Upper lobe of left lung (tissue), 6 donors: ENCODE data around the gene MCCD1. TPM values are rescaled to one million over a fixed set of nuclear protein-coding genes. Genes with fewer than 3 reads are reported as not detected.

ENCODE experiments used
- ATAC-seq, 2 donors: fragments of 200-7000 bp; cut with Tn5 transposase; one replicate each; pipeline ENCODE4 v1.9.1; 2022; ENCODE audit warnings: mild to moderate bottlenecking in 2 of 2, moderate library complexity in 2 of 2; ENCODE audit not compliant: low FRiP score in 2 of 2
- DNase-seq, 2 donors: peaks; one replicate each; pipeline ENCODE4 v3.0.0-alpha.2; 2019 to 2020
- H3K27ac ChIP-seq, 4 donors: fragments of 200-600 bp; sonication (generic); one replicate each; pipeline ENCODE4 v1.5.1; 2016 to 2019
- H3K27me3 ChIP-seq, 4 donors: fragments of 200-600 bp; sonication (generic); one replicate each; pipeline ENCODE4 v1.5.1; 2017 to 2019
- H3K36me3 ChIP-seq, 4 donors: fragments of 200-600 bp; sonication (generic); one replicate each; pipeline ENCODE4 v1.5.1; 2016 to 2019
- H3K4me1 ChIP-seq, 4 donors: fragments of 200-600 bp; sonication (generic); one replicate each; pipeline ENCODE4 v1.5.1; 2018 to 2019
- H3K4me3 ChIP-seq, 4 donors: fragments of 200-600 bp; sonication (generic); one replicate each; pipeline ENCODE4 v1.5.1; 2017 to 2019; ENCODE audit warnings: mild to moderate bottlenecking in 2 of 4, moderate library complexity in 1 of 4
- H3K9me3 ChIP-seq, 4 donors: fragments of 200-600 bp; sonication (generic); one replicate each; pipeline ENCODE4 v1.5.1; 2018 to 2019
- CTCF ChIP-seq, 6 experiments: fragments of 450-650 bp in 4 of 6; fragments of 200-600 bp in 2 of 6; sonication (generic) in 2 of 6; IDR thresholded peaks; one replicate each; pipeline ENCODE4 v1.5.1; 2016 to 2019; ENCODE audit warnings: antibody characterized with exemption in 6 of 6
- EP300 ChIP-seq, 4 donors: sonication (generic); formaldehyde crosslinking; IDR thresholded peaks; one replicate each; pipeline ENCODE4 v1.5.1; 2017; ENCODE audit warnings: antibody characterized with exemption in 4 of 4, control low read depth in 2 of 4
- POLR2A ChIP-seq, 4 donors: fragments of 450-650 bp; IDR thresholded peaks; one replicate each; pipeline ENCODE4 v1.5.1; 2016 to 2017; ENCODE audit warnings: antibody characterized with exemption in 4 of 4, mild to moderate bottlenecking in 2 of 4
- POLR2AphosphoS5 ChIP-seq, 2 donors: sonication (generic); formaldehyde crosslinking; IDR thresholded peaks; one replicate each; pipeline ENCODE4 v1.5.1; 2017; ENCODE audit warnings: antibody characterized with exemption in 2 of 2
- WGBS, 2 donors: methylation state at CpG; one replicate each; pipeline ENCODE4 v1.1.5; 2017 to 2018; 5-methylcytosine and 5-hydroxymethylcytosine counted together
- total RNA-seq, 6 donors: library from RNA; depleted of rRNA in 4 of 6; stranded (reverse); fragments of >200 nt in 4 of 6; gene quantifications; one replicate each; pipeline versions ENCODE4 v1.1.0 to v1.2.1, GENCODE V29; 2016 to 2021
- donor health status: DM: no; HTN: no; CAD: no; lungs with moderate emphysema.
- donor health status: DM: no; HTN: yes; CAD: no; lungs with severe emphysema.

Gene MCCD1
- total RNA-seq, 6 donors from 2014 or later, result not detected

- no peaks in the 10 kb centered on the region for H3K4me1 ChIP-seq
- no peak for DNase-seq
- no peaks in the 10 kb centered on the region for H3K9me3 ChIP-seq
- 66 to 70% methylated on average over 9 of the region's 9 CpGs for WGBS, 2 donors
- H3K27ac ChIP-seq, result no peak overlapping the region
- no peak for ATAC-seq
- no peak overlapping the region for H3K4me3 ChIP-seq
- no peaks in the 10 kb centered on the region for H3K27me3 ChIP-seq
- no peak for TF ChIP-seq EP300 (IDR thresholded peaks at IDR 0.05)
- peaks cover 54 to 90% (median 83%) of the 10 kb centered on the region in 4 donors for H3K36me3 ChIP-seq
Measured at GRCh38 chr6:31532644-31533454, 4.1 kb downstream of the MCCD1 start.

- Histone ChIP-seq H3K4me1 (peaks cover 0 to 4% (median 3%) of the 10 kb centered on the region in 4 donors), H3K27me3 (no peaks in the 10 kb centered on the region), H3K9me3 (no peaks in the 10 kb centered on the region), H3K36me3 (peaks cover 56 to 96% (median 88%) of the 10 kb centered on the region in 4 donors), H3K27ac (no peak overlapping the region), H3K4me3 (no peak overlapping the region)
- 89 to 91% methylated on average over 1 of the region's 1 CpG for WGBS, 2 donors
- no peak for TF ChIP-seq POLR2AphosphoS5 (IDR thresholded peaks at IDR 0.05)
- no peak for TF ChIP-seq POLR2A (IDR thresholded peaks at IDR 0.05)
- no peak for TF ChIP-seq CTCF (IDR thresholded peaks at IDR 0.05)
- no peak for TF ChIP-seq EP300 (IDR thresholded peaks at IDR 0.05)
- no peak for DNase-seq
- no peak for ATAC-seq
Measured at GRCh38 chr6:31533455-31533841, 4.7 kb downstream of the MCCD1 start.

GRCh38 chr6:31534011-31534410 is 5.2 kb downstream of the MCCD1 start:
- WGBS, 2 donors, result 89 to 90% methylated on average over 6 of the region's 6 CpGs
- no peak overlapping the region for H3K27ac ChIP-seq
- peaks cover 4 to 10% (median 9%) of the 10 kb centered on the region in 4 donors for H3K4me1 ChIP-seq
- no peak for DNase-seq
- H3K36me3 ChIP-seq, result peaks cover 56 to 98% (median 94%) of the 10 kb centered on the region in 4 donors
- ATAC-seq, result no peak
- no peaks in the 10 kb centered on the region for H3K9me3 ChIP-seq
- H3K4me3 ChIP-seq, result no peak overlapping the region
- TF ChIP-seq EP300 (IDR thresholded peaks at IDR 0.05) (no peak), POLR2A (IDR thresholded peaks at IDR 0.05) (no peak), POLR2AphosphoS5 (IDR thresholded peaks at IDR 0.05) (no peak), CTCF (IDR thresholded peaks at IDR 0.05) (no peak)
- H3K27me3 ChIP-seq, result no peaks in the 10 kb centered on the region

- Histone ChIP-seq H3K27me3 (no peaks in the 10 kb centered on the region), H3K4me3 (no peak overlapping the region), H3K4me1 (peaks cover 10 to 15% (median 15%) of the 10 kb centered on the region in 4 donors), H3K27ac (no peak overlapping the region), H3K9me3 (no peaks in the 10 kb centered on the region), H3K36me3 (peaks cover 56 to 100% (median 98%) of the 10 kb centered on the region in 4 donors)
- TF ChIP-seq EP300 (IDR thresholded peaks at IDR 0.05) (no peak), POLR2AphosphoS5 (IDR thresholded peaks at IDR 0.05) (no peak), POLR2A (IDR thresholded peaks at IDR 0.05) (no peak), CTCF (IDR thresholded peaks at IDR 0.05) (no peak)
- ATAC-seq (no peak), DNase-seq (peak in 1 of 2 donors; percentile 64)
- 90 to 92% methylated on average over 24 of the region's 24 CpGs for WGBS, 2 donors
Measured at GRCh38 chr6:31534521-31535040, 5.8 kb downstream of the MCCD1 start.

- peaks cover 54 to 97% (median 93%) of the 10 kb centered on the region in 4 donors for H3K36me3 ChIP-seq
Measured at GRCh38 chr6:31535538-31536324, 7.0 kb downstream of the MCCD1 start.

More at GRCh38 chr6:31535538-31536324, 7.0 kb downstream of the MCCD1 start:
- no peak for ATAC-seq
- H3K27ac ChIP-seq, result no peak overlapping the region
- H3K27me3 ChIP-seq, result no peaks in the 10 kb centered on the region
- peaks cover 21 to 27% (median 26%) of the 10 kb centered on the region in 4 donors for H3K4me1 ChIP-seq
- H3K9me3 ChIP-seq, result no peaks in the 10 kb centered on the region
- 43 to 70% methylated on average over 2 of the region's 2 CpGs for WGBS, 2 donors
- TF ChIP-seq POLR2A (IDR thresholded peaks at IDR 0.05), result no peak
- TF ChIP-seq CTCF (IDR thresholded peaks at IDR 0.05), result no peak
- TF ChIP-seq EP300 (IDR thresholded peaks at IDR 0.05), result no peak
- no peak for TF ChIP-seq POLR2AphosphoS5 (IDR thresholded peaks at IDR 0.05)
- no peak overlapping the region for H3K4me3 ChIP-seq
- no peak for DNase-seq
